GM12801 (cell line): ENCODE data around the gene GABRE.

Experiments
- TF ChIP-seq, protein P1 (sequence below): IDR thresholded peaks from one replicate; pipeline ENCODE4 v1.5.1; 2011; ENCODE audit warnings: control low read depth; ENCODE audit not compliant: insufficient read length; ENCODE audit errors: extremely low read depth

The GABRE gene

DNA sequence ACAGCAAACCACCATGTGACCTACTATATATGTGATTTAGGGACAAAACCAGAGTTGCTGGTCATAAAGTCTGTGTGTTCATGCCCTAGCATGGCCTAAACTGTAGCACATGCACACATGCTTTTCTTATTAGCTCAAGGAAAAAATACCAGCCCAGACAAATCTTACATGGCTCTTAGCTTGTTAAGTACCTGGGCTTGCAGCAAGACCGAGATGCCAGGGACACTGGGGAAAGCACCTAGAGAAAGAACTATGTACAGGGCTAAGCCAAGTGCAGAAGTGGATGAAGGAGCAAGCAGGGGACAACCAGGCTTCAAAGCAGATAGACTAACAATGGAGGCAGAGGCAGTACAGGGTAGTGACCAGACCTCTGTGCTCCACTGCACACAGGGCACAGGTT, 3.4 kb upstream of the GABRE start:
- TF ChIP-seq, protein P1, sequence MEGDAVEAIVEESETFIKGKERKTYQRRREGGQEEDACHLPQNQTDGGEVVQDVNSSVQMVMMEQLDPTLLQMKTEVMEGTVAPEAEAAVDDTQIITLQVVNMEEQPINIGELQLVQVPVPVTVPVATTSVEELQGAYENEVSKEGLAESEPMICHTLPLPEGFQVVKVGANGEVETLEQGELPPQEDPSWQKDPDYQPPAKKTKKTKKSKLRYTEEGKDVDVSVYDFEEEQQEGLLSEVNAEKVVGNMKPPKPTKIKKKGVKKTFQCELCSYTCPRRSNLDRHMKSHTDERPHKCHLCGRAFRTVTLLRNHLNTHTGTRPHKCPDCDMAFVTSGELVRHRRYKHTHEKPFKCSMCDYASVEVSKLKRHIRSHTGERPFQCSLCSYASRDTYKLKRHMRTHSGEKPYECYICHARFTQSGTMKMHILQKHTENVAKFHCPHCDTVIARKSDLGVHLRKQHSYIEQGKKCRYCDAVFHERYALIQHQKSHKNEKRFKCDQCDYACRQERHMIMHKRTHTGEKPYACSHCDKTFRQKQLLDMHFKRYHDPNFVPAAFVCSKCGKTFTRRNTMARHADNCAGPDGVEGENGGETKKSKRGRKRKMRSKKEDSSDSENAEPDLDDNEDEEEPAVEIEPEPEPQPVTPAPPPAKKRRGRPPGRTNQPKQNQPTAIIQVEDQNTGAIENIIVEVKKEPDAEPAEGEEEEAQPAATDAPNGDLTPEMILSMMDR: no peak

DNA sequence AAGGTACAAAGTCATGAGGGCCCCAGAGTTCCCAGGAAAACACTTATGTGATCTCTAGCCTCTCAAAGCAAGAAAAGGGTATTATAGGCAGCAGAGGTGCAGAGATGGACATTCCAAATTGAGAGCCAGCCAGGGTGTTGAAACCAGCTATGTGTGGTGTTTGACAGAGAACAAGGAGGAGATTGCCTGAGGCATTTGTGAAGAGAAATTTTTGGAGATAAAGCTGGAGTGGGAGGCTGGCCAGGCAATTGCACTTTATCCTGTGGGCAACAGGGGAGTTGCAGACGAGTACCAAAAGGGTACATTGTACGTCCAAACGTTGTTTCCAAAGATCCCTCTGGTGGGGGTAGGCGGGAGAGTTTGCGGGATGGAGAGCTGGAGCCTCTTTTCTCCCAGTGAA, 2.5 kb upstream of the GABRE start:
- TF ChIP-seq, protein P1: no peak

DNA sequence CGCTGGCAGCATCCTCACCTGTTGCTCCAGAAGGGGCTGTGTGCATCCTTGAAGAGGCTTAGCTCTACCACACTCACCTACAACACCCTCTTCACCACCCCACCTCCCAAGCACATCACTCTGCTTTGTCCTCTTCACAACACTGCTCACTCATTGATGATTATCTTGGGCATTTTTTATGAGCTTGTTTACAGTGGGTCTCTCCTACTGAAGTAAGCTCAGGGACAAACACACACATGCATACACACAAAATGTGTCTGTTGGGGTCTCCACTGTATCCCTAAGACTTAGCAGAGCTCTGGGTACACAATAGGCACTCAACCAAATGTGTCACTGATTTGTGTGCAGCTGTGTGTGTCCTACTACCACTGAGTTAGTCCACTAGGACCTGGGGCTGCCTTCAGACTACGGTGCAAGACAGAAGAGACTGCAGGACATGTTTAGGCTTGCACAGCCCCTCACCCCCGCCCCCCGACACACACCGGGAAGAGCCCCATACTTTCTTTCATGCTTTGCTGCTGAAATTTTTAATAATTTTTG, 1.3 kb upstream of the GABRE start:
- TF ChIP-seq, protein P1: no peak

DNA sequence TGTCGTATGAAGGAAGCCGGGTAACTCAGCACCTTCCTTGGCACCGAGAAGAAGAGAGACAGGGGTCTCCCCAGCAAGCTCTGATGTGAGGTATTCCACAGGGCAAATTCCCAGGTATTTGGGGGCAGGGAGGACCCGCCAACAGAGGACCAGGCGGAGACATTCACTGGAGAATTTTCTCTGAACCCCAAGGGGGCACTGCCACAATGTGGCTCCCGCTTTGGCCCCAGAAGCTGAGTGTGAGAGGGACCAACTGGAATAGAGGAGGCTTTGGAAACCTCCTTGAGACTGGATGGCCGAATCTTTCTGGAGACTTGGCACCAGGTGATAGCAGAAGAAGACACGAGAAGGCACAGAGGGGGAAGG, 735 bp upstream of the GABRE start:
- TF ChIP-seq, protein P1: no peak

DNA sequence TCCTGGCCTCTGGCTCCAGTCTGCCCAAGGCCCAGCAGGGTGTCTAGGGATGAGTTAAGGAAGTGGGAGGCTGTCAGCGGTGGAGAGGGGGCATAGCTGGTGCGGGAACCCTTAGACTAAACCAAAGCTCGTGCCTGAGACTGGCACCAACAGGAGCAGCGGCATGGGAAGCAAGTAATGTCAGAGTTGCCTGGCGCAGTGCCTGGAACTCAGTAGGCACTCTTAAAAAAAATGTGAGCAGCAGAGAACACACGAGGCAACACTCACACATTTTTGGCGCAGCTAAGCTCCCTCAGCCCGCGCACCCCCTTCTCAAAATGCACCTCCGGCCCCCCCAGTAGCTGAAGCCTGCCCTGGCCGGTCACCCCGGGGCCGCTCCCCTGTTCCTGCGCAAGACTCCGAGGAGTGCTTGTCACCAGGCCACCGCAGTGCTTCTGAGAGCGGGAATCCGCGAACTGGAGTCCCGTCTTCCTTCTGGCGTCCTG, 583 bp downstream of the GABRE start:
- TF ChIP-seq, protein P1: no peak

DNA sequence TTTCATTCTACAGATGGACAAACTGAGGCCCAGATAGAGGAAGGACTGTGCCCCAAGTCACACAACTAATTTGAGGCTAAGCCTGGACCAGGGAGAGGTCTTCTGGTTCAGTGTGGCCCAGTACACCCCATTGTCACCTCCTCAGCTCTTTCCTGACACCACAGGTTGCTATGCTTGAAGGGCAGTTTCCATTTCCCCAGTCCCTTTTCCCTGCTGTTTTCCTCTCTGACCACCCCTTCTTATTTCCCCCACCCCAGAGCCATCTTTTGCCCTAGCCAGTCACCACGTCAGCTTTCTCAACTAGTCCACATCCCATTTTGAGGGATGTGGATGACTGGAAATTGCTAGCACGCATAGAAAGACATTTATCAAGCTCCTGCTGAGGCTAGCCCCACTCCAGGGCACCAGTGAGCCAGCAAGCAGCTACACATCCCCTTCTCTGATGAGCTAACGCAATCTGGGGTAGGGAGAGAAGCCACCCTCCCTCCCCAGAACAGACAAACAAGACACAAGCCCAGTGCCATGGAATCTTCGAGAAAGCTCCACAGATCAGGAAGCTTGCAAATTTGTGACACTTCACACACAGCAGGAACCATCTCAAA, 1.3 kb downstream of the GABRE start:
- TF ChIP-seq, protein P1: no peak

DNA sequence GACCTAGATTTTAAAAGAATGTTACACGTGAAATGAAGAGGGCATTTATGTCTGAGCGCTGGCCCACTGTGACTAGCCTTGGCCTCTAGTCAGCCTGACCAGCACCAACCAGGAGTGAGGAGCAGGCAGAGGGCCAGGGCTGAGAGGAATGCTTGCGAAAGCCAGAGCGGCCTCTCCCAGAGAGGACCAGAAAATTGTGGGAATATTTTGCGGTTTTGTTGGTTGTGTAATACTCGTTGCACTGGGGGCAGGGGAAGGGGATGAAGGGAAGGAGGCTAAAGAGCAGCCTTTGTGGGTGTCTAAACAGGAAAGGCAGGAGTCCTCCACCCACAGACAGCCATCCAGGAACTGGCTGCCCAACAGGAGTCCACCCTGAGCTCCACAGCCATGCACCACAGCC, 3.8 kb downstream of the GABRE start:
- TF ChIP-seq, protein P1: no peak

DNA sequence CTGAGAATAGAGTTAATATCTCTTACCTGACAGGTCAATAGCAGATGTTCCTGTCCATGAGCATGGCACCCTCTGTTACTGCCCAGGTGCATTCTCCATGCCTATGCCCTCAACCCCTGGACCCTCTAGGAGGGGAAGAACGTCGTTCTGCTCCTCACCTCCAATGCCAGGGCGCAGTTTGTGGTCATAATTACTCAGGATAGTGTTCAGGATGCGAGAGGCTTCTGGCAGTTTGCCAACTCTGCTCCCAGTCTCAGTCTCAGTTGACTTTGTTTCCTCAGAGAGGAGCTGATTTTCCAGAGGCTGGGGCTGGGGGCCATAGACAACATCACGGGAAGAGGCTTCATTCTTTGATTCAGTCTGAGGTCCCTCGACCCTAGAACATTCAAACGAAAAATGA, 4.4 kb downstream of the GABRE start:
- TF ChIP-seq, protein P1: no peak
